HL-60 (cell line): Measurements from ENCODE around the gene LRRC8A.

Experiments
- DNase-seq, 2 experiments: peaks; one replicate each; pipeline ENCODE4 v3.0.0-alpha.2; 2010 to 2020; ENCODE audit warnings: low read depth in 1 of 2, low spot score in 1 of 2
- H3K27ac ChIP-seq: fragments of 250-450 bp; sonication (Bioruptor Pico); replicated peaks from 2 replicates; pipeline ENCODE4 v1.5.1; 2020; ENCODE audit warnings: mild to moderate bottlenecking, moderate library complexity
- H3K27me3 ChIP-seq: fragments of 250-450 bp; sonication (Bioruptor Pico); 2 replicates; pipeline ENCODE4 v1.5.1; 2021; ENCODE audit warnings: mild to moderate bottlenecking, moderate library complexity; ENCODE audit not compliant: insufficient read depth, poor library complexity, severe bottlenecking
- H3K4me3 ChIP-seq: replicated peaks from 2 replicates; pipeline ENCODE4 v1.5.1; 2011; ENCODE audit warnings: mild to moderate bottlenecking, control low read depth, low read length; ENCODE audit not compliant: insufficient read depth
- GABPA ChIP-seq: IDR thresholded peaks from 2 replicates; pipeline ENCODE4 v1.6.1; 2012; ENCODE audit warnings: low read depth
- POLR2AphosphoS5 ChIP-seq: IDR thresholded peaks from 2 replicates; pipeline ENCODE4 v1.6.1; 2012; ENCODE audit warnings: low read depth
- SPI1 ChIP-seq: IDR thresholded peaks from 2 replicates; pipeline ENCODE4 v1.6.1; 2012; ENCODE audit warnings: low read depth, mild to moderate bottlenecking, borderline replicate concordance
- TF ChIP-seq, protein P1 (sequence below): IDR thresholded peaks from one replicate; pipeline ENCODE4 v1.5.1; 2011; ENCODE audit warnings: low read length, control low read depth, inconsistent platforms; ENCODE audit not compliant: insufficient read depth
- TF ChIP-seq, protein P2 (sequence below): IDR thresholded peaks from 2 replicates; pipeline ENCODE4 v1.6.1; 2012; ENCODE audit warnings: low read depth; ENCODE audit not compliant: insufficient replicate concordance

The LRRC8A gene

DNA sequence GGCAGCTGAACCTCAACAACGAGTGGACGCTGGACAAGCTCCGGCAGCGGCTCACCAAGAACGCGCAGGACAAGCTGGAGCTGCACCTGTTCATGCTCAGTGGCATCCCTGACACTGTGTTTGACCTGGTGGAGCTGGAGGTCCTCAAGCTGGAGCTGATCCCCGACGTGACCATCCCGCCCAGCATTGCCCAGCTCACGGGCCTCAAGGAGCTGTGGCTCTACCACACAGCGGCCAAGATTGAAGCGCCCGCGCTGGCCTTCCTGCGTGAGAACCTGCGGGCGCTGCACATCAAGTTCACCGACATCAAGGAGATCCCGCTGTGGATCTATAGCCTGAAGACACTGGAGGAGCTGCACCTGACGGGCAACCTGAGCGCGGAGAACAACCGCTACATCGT, 26.4 kb downstream of the LRRC8A start:
- TF ChIP-seq GABPA, result no peak
- TF ChIP-seq POLR2AphosphoS5, result no peak
- TF ChIP-seq, protein P1, sequence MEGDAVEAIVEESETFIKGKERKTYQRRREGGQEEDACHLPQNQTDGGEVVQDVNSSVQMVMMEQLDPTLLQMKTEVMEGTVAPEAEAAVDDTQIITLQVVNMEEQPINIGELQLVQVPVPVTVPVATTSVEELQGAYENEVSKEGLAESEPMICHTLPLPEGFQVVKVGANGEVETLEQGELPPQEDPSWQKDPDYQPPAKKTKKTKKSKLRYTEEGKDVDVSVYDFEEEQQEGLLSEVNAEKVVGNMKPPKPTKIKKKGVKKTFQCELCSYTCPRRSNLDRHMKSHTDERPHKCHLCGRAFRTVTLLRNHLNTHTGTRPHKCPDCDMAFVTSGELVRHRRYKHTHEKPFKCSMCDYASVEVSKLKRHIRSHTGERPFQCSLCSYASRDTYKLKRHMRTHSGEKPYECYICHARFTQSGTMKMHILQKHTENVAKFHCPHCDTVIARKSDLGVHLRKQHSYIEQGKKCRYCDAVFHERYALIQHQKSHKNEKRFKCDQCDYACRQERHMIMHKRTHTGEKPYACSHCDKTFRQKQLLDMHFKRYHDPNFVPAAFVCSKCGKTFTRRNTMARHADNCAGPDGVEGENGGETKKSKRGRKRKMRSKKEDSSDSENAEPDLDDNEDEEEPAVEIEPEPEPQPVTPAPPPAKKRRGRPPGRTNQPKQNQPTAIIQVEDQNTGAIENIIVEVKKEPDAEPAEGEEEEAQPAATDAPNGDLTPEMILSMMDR, result no peak
- TF ChIP-seq, protein P2, sequence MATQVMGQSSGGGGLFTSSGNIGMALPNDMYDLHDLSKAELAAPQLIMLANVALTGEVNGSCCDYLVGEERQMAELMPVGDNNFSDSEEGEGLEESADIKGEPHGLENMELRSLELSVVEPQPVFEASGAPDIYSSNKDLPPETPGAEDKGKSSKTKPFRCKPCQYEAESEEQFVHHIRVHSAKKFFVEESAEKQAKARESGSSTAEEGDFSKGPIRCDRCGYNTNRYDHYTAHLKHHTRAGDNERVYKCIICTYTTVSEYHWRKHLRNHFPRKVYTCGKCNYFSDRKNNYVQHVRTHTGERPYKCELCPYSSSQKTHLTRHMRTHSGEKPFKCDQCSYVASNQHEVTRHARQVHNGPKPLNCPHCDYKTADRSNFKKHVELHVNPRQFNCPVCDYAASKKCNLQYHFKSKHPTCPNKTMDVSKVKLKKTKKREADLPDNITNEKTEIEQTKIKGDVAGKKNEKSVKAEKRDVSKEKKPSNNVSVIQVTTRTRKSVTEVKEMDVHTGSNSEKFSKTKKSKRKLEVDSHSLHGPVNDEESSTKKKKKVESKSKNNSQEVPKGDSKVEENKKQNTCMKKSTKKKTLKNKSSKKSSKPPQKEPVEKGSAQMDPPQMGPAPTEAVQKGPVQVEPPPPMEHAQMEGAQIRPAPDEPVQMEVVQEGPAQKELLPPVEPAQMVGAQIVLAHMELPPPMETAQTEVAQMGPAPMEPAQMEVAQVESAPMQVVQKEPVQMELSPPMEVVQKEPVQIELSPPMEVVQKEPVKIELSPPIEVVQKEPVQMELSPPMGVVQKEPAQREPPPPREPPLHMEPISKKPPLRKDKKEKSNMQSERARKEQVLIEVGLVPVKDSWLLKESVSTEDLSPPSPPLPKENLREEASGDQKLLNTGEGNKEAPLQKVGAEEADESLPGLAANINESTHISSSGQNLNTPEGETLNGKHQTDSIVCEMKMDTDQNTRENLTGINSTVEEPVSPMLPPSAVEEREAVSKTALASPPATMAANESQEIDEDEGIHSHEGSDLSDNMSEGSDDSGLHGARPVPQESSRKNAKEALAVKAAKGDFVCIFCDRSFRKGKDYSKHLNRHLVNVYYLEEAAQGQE, result no peak
- TF ChIP-seq SPI1, result no peak
- Histone ChIP-seq H3K27ac (no peak overlapping the region), H3K4me3 (no peak overlapping the region), H3K27me3 (no peaks in the 10 kb centered on the region)
- DNase-seq, result no peak

DNA sequence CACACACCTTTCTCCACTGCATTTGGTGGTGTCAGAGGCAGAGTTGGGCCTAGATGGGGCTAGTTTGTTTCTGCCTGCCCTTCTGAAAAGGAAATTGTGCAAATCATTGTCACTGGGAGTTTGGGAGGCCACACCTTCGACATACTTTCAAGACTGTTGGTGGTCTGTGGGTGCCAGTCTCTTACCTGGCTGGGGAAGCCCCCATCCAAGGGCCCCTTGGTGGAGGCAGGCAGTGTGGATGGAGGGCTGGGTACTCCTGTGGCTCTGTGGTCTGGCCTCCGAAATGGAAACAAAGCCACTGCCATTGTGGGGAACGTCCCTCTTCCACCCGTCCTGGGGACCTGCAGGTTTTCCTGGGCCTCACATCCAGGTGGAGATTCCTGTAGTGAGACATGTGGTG, 27.9 kb downstream of the LRRC8A start:
- H3K27ac ChIP-seq, result no peak overlapping the region
- TF ChIP-seq POLR2AphosphoS5 (no peak), SPI1 (no peak), GABPA (no peak)
- TF ChIP-seq, protein P2, result no peak
- TF ChIP-seq, protein P1, result no peak
- DNase-seq, result no peak
- H3K27me3 ChIP-seq, result no peaks in the 10 kb centered on the region
- H3K4me3 ChIP-seq, result no peak overlapping the region

DNA sequence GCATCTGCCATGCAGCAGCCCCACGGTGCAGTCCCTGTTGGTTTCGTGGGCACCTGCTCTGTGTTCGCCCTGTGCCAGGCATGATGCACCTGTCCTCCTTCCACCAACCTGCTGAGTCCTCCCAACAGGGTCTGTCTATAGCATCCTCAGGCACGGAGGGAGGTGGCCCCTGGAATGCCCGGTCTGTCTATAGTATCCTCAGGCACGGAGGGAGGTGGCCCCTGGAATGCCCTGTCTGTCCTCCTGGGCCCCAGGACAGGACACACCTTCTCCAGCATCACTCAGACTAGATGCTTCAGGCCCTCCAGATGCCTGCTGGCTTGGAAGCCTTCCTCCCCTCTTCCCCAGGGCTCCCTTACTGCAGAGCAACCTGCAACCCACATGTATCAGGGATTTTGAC, 29.0 kb downstream of the LRRC8A start:
- no peak overlapping the region for H3K27ac ChIP-seq
- no peak overlapping the region for H3K4me3 ChIP-seq
- DNase-seq, result no peak
- no peaks in the 10 kb centered on the region for H3K27me3 ChIP-seq
- TF ChIP-seq, protein P2, result no peak
- TF ChIP-seq GABPA, result no peak
- TF ChIP-seq SPI1, result no peak
- no peak for TF ChIP-seq POLR2AphosphoS5
- TF ChIP-seq, protein P1, result no peak
